Tibial nerve (tissue), 4 donors: Measurements from ENCODE around the gene LRCH4.

Experiments
- EP300 ChIP-seq, 2 donors: sonication (generic); formaldehyde crosslinking; IDR thresholded peaks; one replicate each; pipeline ENCODE4 v1.6.1; 2017; ENCODE audit warnings: antibody characterized with exemption in 2 of 2, mild to moderate bottlenecking in 1 of 2
- POLR2A ChIP-seq, 2 donors: fragments of 450-650 bp; IDR thresholded peaks; one replicate each; pipeline ENCODE4 v1.6.1; 2017; ENCODE audit warnings: antibody characterized with exemption in 2 of 2, mild to moderate bottlenecking in 2 of 2, moderate library complexity in 2 of 2
- TF ChIP-seq, protein P1 (sequence below), 5 experiments: fragments of 200-600 bp in 3 of 5; fragments of 450-650 bp in 2 of 5; sonication (generic) in 3 of 5; IDR thresholded peaks; one replicate each; pipeline ENCODE4 v1.5.1; 2016 to 2019; ENCODE audit warnings: antibody characterized with exemption in 5 of 5, mild to moderate bottlenecking in 3 of 5, moderate library complexity in 2 of 5

DNA sequence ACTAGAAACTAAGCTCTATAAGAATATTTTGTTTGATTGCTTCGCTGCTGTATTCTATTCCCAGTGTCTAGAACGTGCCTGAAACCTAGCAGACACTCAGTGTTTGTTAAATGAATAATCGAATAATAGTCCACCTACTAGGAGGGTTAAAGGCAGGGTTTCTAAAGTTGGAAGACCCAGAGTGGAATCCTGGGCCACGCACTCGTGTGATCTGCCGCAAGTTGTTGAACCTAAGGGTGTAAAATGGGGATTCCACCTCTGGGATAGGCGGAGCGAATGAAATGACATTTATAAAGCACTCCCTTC is 47.6 kb downstream of the LRCH4 start:
- TF ChIP-seq EP300 (IDR thresholded peaks at IDR 0.05) = no peak
- TF ChIP-seq, protein P1, sequence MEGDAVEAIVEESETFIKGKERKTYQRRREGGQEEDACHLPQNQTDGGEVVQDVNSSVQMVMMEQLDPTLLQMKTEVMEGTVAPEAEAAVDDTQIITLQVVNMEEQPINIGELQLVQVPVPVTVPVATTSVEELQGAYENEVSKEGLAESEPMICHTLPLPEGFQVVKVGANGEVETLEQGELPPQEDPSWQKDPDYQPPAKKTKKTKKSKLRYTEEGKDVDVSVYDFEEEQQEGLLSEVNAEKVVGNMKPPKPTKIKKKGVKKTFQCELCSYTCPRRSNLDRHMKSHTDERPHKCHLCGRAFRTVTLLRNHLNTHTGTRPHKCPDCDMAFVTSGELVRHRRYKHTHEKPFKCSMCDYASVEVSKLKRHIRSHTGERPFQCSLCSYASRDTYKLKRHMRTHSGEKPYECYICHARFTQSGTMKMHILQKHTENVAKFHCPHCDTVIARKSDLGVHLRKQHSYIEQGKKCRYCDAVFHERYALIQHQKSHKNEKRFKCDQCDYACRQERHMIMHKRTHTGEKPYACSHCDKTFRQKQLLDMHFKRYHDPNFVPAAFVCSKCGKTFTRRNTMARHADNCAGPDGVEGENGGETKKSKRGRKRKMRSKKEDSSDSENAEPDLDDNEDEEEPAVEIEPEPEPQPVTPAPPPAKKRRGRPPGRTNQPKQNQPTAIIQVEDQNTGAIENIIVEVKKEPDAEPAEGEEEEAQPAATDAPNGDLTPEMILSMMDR (IDR thresholded peaks at IDR 0.05) = no peak
- no peak for TF ChIP-seq POLR2A (IDR thresholded peaks at IDR 0.05)
